GM18519 (cell line): ENCODE data around the gene MRC1.

Experiments
- ATAC-seq: cut with Tn5 transposase; IDR thresholded peaks from one replicate; pipeline ENCODE4 v1.9.1; 2021; ENCODE audit warnings: mild to moderate bottlenecking, moderate library complexity; ENCODE audit not compliant: unreplicated experiment, low FRiP score

The MRC1 gene

DNA sequence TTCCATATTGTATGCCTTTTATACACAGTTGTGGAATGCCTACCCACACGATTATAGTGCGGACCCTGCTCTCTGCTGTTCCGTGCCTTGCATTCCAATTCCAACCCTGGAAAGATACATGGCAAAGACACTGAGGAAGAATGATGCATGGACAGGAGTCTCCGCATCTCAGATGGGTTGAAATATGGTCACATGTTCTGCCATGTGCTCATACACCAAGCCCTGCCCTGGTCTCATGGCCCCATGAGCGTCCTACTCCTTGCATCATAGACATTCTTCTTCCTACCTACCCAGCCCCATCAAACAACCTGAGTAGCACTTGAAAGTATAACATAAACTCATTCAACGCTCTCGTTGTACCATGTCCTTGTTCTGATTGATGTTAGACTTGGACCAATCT is 148.9 kb downstream of the MRC1 start:
- ATAC-seq: no peak

DNA sequence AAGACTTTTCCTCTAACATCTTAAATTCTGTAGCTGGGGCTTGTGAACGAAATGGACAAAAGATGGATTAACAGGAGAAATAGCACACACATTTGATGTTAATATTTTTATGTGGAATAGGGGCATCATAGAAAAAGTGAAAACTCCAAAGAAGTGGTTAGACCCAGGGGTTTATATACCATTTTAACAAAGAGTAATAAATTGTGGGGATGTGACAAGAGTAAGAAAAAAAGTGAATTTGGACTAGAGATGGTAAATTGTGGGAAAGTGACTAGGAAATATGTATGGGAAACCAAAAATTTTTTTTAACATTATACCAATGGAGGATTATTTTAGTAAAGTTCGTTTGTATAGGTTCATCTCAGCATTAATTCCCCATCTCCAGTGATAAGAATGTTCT is 150.7 kb downstream of the MRC1 start:
- ATAC-seq: no peak
